Activated CD4-positive, alpha-beta T cell treated with anti-CD3 and anti-CD28 coated beads, Interleukin-2, amount 50 U/mL, for 4 hours (primary cell): ENCODE measurements around the gene VPS51.
A peak's percentile ranks its signal among the peaks of the same experiment; 100 is the strongest.

Experiments used
- DNase-seq, 2 experiments: peaks; one replicate each; pipeline ENCODE4 v3.0.0-alpha.2; 2020

VPS51 gene

DNA sequence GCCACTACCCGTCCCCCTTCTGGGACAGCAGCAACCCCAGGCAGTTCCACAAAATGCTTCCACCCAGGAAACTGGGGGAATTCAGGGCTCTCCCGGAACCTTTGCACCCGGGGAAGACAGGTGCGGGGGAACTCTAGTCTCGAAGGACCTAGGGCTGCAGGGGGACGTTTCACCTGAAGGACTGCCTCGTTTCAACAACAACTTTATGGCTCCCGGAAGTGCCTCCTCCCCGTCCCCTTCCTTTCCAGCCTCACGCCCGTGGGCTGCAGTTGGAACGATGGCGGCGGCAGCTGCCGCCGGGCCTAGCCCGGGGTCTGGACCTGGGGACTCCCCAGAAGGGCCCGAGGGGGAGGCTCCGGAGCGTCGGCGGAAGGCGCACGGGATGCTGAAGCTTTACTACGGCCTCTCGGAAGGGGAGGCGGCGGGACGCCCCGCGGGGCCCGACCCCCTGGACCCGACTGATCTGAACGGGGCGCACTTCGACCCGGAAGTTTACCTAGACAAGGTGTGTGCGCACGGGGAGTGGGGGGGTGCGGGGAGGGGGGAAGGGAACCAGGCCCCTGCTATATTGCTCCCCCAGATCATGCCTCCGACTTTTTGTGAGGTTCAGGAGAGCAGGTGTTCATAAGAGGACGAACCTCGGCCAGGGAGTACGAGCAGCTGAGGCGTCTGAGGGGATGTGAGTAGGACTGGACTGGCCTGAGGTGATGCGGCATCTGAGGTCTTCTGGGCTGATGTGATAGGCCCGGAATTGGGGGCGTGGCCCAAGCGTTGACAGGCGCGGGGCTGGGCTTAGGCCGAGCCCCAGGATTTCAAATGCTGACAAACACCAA is at the start of gene VPS51:
Gene VPS51, plus strand, starts transcription at position 241 of the 833 bp plus-strand sequence. Its CDS starts 37 bp downstream, at position 278.
- peak; percentile 79 to 82 for DNase-seq

DNA sequence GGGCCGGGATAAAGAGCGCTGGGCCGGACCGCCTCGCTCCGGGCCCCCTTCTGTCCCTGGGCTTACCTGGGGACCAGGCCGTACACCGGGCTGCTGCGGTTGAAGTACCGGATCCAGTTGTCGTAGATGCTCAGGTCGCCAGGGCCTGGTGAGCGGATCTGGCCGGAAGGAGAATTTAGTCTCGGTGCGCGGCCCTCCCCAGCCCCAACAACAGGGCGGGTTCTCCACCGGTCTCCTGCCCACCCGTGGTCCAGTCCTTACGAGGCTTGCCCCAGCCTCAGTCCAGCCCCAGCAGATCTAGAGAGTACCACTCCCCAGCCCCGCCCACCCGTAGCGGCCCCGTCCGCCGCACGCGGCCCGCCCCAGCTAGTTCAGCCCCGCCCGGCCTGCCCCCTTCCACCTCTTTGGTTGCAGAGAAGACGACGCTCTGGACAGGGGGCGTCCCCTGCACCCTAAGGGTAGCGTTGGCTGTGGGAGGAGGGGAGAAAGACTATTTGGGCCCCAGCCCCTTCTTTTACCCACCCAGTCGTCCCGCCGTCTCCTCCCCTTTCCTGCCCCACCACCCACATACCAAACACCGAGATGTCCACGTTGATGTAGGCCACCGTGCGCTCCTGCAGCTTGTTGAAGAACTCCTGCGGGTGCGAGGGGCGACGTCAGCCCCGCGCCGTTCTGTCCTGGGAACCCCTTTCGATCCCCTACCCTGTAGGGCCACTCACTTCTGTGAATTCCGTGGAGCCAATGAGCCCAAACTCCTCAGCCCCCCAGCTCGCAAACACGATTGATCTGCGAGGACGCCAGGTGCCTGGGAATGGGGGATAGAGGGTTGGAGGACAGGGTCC is 48.2 kb upstream of the VPS51 start:
- DNase-seq: no peak

DNA sequence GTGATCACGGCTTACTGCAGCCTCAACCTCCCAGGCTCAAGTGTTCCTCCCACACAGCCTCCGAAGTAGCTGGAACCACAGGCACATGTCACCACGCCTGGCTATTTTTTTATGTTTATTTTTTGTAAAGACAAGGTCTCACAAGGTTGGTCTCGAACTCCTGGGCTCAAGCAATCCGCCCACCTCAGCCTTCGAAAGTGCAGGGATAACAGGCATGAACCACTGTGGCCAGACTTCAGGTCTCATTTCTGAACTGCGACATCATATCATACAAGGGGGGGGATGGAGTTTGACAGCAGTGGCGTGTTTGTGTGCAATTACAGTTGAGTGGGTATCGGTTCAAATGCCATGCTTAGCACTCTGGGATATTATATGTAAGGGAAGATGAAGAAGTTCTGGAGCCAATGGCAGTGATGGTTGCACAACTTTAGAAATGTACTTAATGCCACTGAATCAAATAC is 44.6 kb upstream of the VPS51 start:
- DNase-seq: no peak

DNA sequence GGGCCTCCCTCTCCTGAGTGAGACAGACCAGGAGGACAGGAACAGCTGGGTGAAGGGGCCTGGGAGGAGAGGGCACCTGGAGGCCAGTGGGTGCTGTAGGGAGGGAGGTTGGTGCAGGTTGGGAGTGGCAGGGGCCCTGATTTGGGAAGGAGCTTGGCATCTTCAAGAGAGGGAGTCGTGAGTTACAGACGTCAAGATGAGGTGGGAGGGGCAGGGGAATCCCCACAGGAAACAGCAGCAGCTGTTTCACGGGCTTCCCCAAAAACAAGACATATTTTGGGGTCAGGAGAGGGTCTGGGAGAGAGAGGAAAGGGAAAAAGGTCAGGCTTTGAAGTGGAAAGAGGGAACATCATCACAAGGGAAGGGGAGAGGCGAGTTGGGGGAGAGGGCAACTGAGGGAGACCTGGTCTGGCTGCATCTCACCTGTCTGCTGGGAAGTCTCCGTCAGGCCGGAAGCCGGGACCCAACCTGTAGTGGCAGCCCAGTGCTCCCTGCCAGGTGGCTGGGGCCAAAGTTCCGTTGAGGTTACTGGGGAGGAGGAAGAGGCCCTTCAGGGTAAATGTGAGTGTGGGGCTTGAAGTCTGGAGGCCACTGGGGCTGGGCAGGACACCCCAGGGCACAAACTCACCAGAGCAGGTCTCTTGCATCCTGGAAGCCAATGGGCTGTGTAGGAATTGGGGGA is 42.0 kb upstream of the VPS51 start:
- peak in 1 of 2 experiments; percentile 22 for DNase-seq

DNA sequence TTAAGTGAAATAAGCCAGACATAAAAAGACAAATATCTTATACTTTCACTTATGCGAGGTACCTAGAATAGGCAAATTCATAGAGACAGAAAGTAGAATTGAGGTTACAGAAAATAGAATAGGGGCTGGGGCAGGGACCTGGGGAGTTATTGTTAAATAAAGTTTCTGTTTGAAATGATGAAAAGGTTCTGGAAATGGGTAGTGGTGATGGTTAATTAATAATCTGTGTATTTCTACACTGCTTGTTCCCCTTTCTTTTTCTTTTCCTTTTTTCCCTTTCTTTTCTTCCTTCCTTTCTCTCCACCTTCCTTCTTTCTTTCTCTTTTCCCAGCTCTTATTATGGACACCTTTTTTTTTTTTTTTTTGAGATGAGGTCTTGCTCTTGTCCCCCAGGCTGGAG is 40.5 kb upstream of the VPS51 start:
- DNase-seq: no peak

DNA sequence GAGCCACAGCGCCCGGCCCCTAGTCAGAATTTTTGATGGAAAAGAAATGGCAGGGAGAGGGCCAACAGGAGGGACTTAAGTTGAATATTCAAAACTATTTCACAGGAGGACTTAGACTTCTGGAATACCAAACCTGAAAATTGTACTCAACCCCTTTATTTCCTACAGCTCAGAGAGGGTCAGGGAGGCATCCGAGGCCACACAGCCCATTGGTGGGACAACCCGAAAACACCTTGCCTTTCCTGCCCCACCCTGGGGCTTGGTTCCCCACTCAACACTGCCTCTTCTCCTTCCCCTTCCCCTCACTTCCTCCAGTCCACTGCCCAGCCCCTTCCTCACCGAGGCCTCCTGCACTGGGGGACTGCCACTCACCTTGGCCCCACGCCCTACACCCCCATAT is 39.0 kb upstream of the VPS51 start:
- no peak for DNase-seq

DNA sequence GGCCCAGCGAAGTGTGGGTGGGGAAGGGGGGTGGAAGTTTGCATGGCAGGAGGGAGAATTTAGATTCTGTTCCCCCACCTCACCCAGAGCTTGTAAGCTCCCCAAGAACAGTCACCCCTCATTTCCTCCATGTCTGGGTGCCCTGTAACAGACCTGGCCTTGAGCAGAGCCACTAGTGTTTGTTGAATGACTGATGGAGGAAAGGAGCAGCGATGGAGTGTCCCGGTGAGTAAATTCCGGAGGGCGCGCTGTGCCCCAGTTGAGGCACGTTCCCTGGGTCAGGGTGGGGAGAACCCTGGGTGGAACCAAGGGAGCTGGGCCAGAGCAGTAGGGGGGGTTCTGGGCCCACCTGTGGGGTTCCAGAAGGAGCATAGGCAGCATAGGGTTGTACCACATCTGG is 38.5 kb upstream of the VPS51 start:
- DNase-seq: no peak

DNA sequence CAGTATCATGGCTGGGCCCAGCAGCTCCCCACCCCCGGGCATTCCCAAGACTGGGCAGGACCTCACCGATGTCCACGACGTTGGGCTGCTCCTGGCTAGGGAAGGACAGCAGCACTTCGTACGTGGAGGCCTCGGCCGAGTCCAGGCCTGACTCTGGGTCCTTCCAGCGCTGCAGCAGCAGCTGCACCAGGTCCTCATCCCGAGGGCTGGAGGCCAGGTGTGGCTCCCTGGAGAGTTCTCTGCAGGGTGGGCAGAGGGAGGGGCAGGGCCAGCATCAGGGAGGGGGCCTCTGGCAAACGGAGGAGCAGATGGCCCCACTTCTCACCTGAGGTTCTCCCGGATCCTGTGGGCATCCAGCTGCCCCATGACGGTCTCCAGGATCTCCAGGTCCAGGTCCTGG is 38.0 kb upstream of the VPS51 start:
- no peak for DNase-seq

DNA sequence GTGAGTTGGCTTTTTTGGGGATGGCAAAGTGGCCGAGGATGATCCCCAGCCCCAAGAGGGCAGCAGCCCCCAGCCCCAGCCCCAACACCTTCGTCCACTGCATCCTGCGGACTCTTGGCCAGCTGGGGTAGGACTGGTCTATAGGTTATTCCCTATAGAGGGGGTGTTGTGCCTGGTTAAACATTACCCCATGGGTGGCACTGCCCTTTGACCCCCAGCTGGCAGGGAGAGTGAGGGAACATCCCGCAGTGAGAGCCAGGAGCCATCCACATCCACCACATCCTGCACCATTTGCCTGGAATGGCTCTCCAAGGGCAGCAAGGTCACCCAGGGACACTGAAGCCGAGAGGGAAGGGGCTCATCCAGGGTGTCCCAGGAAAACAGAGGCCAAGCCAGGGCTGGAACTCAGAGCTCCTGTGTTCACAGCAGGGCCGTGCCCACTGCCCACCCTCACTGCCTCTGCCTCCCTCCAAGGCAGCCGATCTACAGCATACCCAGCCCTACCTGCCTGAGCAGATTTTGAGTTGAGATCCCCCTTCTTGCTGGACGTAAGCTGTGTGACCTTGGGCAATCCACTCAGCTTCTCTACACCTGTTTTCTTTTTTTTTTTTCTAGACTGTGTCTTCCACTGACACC is 37.5 kb upstream of the VPS51 start, which contains the start of gene NAALADL1:
Gene NAALADL1, minus strand, starts transcription at position 135 of the 636 bp plus-strand sequence. Its CDS starts 32 bp downstream, at position 103.
- DNase-seq: no peak

DNA sequence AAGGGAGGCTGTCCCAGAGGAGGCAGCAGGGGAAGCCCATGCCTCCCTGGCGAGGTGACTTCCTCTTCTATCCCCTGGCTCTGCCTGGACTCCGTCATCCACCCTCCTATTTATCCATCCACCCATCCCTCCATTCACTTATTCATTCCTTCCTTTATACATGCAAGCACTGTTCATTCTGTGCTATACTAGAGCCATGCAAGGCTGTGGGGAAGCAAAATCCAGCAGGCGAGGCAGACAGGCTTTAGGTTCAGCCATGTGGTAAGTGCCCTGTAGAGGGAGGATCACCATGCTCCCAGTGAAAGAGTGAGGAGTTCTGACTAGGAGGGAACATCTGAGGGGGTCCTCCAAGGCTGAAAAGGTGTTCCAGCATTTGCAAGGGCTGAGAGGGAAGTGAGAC is 36.5 kb upstream of the VPS51 start:
- no peak for DNase-seq

DNA sequence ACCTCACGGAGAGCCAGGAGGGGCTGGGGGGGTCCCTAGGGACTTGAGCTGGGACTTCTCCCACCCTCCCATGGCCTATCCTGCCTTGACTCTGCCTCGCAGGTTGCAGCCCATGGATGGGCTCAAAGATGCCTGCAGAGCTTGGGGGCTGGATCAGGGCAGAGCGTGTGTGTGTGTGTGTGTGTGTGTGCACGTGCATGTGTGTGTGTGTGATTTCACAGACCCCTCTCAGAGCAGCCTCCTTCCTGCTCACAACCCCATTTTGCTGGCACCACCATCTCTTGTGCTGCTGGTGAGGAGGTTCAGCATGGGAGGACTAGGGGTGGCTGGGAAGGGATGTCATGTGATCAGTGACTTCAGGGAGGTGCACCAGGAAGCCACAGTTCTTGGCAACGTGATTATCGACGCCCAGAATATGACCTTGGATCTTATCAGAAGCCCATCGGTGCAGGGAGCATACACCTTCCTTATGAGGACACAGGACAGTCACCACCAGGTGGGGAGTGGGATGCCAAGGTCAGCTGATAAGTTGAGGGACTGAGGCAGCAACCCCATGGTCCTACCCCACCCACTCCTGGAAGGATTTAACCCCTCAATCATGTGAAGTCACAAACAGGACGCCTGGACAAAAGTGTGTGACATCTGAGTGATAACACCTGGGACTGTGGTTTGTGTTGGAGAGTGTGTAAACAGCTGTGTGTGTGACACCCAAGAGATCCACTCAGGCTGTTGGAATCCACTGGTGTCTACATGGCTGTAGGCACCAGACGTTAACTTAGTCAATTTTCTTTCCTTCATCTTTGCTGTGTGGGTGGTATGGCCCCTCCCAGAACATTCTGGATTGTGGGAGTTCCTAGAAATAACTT is 35.8 kb upstream of the VPS51 start:
- DNase-seq: no peak

DNA sequence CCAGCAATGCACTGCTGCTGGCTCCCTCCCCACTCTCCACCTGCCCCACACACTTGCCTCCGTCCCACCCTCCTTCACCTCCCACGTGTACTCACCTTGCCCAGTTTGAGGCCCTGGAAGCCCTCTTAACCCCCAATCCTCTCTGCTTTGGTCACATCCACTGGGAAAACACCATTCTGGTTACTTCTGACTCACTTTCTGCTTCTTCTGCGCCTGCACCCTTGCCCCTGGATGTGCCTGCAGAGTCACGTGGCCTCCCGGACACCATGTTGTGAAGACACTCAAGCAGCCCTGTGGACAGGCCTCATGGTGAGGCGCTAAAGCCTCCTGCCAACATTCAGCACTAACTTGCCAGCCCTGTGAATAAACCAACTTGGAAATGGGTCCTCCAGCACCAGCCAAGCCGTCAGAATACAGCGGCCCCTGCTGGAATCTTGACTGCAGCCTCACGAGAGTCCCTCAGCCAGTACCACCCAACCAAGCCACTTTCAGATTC is 35.1 kb upstream of the VPS51 start:
- DNase-seq: no peak

DNA sequence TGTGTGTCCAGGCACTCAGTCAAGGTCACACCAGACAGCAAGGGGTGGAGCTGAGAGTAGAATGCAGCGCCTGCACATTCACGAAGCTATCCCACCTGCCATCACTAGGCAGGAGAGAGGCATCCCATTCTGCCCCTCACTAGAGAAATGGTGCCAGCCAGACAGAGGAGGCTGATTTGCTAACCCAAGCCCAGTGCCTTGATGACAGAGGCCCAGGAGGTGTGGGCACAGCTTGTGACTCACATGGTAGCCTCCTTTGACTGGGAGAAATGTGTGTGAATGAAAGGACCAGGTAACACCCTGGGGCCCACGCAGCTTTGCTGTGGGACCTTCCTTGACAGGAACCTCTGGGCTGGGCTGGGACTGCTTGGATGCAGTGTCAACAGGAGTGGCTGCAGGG is 32.5 kb upstream of the VPS51 start:
- DNase-seq: no peak

DNA sequence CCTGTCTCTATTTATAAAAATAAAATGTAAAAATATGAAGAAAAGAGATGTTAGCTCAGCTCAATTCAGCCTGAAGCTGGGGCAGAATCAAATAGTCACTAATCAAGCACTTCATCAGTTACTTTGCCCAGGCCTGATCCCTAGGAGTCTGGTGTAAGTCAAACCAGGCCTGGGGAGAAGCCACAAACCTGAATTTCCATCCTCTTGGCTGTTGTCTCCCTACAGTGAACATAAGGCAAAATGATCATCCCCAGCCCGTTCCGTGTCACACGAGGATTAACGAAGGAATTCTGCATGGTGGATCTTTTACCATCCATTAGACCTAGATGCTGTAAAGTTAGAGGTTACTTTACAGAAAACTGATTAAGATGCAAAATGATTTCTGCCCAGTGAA is 31.2 kb upstream of the VPS51 start:
- DNase-seq: no peak

DNA sequence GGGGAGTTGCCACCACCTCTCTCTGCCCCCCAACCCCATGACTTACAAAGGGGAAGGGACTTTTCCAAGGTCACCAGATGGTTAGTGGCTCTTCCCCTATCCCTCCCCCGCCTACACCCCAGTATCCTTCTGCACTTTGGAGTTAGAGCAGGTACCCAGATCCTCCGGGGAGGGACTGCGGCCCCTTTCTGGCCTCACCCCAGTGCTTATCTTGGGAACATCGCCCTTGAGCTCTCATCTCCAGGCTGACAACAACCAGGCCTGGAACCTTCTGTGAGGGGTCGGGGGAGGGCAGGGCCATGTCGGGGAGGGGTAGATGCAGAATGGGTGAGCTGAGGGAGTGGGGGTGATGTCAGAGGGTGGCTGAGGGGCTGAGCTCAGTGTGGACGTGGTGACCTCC is 30.2 kb upstream of the VPS51 start:
- DNase-seq: no peak

DNA sequence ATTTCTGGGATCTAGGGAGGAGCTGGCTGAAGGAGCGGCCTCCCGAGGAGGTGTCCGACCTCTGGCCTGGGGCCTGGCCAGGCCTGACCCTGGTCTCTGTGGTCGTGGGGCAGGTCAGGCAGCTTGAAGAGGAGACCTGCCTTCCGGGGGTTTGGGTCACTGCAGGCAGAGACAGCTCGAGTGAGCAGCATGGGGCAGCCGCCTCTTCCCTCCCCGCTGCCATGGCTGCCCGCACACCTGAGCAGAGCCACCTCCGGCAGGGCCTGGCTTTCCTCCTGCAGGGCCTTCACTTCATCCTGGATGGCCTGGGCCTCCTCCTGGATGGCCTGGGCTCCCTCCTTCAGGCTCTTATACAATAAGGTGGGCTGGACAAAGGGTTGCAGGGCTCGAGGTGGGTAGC is 29.7 kb upstream of the VPS51 start:
- no peak for DNase-seq

DNA sequence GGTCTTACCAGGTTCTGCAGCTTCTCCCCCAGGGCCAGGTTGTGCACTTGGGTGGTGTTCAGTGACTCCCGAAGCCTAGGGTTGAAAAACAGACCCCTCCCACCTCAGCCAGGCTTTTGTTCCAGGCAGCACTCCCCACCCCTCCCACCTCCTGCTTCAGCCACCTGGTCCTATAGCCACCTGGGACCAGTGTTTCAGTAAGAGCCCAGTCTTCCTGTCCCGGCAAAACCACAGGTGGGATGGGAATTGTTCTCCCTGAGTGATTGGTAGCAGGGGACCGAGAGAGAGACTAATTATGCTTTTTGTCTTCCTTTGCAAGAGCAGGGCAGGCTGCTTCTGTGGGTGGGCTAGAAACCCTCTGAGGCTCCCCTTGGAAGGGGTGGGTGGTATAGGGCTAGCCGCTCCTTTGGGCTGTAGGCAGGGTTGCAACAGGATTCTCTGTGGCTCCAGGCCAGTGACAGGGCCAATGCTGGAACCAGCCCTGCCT is 29.2 kb upstream of the VPS51 start:
- DNase-seq: no peak

DNA sequence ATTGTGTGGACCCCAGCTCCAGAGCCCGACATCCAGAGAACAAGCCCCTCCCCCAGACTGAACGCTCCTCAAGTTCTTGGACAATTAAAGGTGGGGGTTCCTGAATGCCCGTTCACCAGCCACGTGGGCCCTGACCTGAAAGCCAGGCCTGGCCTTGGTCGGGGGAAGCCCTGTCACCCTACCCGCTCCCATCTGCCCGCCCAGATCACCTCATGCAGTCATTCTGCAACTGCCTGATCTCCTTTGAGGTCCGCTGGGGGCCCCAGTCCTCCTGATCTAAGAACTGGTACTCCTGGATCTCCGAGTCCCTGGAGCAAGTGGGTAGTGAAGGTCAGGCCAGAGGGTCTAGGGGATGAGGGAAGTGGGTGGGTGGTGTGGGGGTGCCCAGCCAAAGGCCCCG is 28.6 kb upstream of the VPS51 start:
- DNase-seq: no peak

DNA sequence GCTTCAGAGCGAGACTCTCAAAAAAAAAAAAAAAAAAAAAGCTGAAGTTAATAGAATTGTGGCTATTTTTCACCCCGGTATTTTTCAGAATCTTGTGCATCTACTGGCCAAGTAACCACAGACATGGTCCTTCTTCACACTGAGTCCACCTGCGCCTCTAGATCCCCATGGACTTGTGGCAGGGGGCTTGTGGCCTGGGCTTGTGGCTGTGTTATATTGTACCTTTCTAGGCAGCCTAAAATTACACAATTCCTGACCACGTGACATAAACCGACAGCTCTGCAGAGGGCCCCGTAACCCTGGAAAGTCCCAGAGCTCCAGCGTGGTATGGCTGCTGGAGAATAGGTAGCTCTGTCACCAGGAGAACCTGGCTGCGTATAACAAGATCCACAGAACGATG is 26.8 kb upstream of the VPS51 start:
- no peak for DNase-seq

DNA sequence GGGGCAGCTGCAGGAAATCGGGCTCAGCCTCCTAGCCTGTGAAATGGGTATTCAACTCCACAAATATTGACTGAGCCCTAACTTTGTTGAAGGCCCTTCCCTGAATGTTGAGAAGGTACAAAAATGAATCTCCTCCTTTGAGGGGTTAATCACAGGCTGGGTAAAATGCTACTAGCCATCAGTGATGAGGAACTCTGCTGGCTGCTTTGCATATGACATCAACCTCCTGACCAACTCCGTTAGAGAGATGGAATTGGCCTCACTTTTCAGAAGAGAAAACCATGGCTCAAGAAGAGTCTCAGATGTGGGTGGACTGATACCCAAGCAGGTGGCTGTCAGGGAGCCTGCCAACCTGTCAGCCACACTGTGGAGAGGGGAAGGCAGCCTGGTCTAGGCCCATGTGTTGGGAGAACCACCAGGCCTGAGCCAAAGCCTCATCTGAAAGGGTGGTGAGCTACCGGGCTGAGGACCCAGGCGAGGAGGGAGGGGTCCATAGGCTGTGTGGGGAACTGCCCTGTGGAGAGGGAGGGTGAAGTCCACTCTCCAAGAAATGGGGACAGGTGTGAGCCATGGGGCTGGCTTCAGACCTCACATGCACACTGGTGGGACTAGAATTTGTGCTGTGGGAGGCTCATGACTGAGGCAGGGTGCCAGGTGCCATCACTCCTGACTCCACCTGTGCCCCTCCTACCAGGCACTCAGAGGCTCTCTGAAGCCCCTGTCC is 23.9 kb upstream of the VPS51 start:
- no peak for DNase-seq

DNA sequence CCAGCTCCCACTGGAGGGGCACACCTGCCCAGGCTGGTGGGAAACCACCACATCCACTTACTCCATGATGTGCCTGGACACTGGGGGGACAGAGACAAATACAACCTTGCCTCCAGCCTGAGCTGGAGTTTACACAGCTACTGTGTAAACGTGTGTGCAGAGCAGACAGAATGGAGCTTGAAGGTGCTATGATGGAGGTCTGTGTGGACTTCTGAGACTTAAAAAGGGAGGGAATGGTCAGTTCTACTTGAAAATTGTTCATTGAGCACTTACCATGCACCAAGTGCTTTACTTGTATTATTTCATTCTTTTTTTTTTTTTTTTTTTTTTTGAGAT is 23.4 kb upstream of the VPS51 start:
- DNase-seq: no peak
